NCI-H2196 treated with DMSO at 0.1 percent for 48 hours (cell line): ENCODE data around the gene PCSK9.

Experiments
- DNase-seq: peaks from one replicate; lab custom pipeline; 2025; ENCODE audit not compliant: unreplicated experiment; lab: John Stamatoyannopoulos, UW

Gene PCSK9

DNA sequence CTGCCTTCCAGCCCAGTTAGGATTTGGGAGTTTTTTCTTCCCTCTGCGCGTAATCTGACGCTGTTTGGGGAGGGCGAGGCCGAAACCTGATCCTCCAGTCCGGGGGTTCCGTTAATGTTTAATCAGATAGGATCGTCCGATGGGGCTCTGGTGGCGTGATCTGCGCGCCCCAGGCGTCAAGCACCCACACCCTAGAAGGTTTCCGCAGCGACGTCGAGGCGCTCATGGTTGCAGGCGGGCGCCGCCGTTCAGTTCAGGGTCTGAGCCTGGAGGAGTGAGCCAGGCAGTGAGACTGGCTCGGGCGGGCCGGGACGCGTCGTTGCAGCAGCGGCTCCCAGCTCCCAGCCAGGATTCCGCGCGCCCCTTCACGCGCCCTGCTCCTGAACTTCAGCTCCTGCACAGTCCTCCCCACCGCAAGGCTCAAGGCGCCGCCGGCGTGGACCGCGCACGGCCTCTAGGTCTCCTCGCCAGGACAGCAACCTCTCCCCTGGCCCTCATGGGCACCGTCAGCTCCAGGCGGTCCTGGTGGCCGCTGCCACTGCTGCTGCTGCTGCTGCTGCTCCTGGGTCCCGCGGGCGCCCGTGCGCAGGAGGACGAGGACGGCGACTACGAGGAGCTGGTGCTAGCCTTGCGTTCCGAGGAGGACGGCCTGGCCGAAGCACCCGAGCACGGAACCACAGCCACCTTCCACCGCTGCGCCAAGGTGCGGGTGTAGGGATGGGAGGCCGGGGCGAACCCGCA, at the start of gene PCSK9:
Gene PCSK9, plus strand, starts transcription at position 207 of the 741 bp plus-strand sequence. Its CDS starts 290 bp downstream, at position 497.
- no peak for DNase-seq

DNA sequence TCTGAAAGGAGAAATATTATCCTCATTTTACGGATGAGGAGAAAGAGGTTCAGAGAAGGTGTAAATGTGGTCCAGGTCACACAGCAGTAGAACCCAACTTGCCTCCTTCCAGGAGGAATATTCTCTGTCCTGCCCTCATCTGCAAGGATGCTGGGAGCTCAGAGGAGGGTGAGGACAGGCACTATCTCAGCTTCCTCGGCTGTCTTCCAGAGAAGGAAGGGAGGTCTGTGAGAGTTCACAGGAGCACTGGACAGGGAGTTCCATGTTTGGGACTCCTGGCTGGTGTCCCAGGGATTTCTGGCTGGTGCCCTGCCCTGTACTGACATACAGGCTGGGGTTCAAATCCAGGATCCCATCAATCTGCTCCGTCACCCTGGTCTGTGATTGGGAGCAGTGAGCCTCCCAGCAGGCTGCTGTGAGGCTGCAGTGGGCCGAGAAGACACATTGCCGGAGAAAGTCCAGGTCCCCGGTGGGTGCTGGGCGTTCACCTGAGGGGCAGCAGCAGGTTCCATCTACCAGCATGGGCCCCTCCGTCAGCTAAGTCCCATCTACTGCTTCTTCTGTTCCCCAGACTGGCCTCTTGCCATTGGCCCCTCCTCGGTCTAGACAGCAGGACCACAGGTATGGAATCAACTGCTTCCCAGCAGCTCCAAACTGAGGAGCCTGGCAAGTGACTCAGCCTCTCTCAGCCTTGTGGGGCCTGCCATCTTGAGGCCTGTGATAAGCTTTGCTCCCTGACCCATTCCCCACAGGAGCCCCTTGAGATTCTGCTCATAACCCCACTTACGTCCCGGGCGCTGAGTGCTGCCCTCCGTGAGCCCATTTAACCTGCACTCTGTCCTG, 49.2 kb upstream of the PCSK9 start:
- no peak for DNase-seq

DNA sequence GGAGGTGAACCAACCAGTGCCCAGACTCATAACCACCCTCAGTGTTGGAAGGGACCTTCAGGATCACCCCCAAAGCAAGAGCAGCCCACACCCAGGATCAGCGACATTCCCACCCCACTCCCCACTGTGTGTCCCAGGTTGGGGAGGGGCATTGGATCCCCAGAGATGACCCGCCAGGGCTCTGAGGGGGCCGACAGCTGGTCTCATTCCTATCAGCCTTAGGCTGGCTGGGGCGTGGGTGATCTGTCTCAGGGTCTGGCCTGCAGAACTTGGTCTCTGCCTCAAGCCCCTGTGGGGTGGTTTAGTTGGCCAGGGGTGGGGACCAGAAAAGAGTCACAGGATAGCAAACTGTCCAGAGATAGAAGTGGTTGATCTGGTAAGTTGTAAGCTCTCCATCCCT, 48.4 kb upstream of the PCSK9 start:
- no peak for DNase-seq

DNA sequence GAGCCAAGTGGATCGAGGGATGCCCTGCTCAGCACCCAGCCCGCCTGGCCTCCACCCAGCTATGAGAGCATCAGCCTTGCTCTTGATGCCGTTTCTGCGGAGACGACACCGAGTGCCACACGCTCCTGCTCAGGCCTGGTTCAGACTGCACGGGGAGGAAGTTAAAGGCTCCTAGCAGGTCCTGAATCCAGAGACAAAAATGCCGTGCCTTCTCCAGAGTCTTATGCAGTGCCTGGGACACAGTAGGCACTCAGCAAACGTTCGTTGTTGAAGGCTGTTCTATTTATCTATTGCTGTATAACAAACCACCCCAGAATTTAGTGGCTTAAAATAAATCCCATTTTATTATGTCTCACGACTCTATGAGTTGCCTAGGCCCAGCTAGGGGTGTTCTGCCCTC, 47.4 kb upstream of the PCSK9 start:
- DNase-seq, result no peak

DNA sequence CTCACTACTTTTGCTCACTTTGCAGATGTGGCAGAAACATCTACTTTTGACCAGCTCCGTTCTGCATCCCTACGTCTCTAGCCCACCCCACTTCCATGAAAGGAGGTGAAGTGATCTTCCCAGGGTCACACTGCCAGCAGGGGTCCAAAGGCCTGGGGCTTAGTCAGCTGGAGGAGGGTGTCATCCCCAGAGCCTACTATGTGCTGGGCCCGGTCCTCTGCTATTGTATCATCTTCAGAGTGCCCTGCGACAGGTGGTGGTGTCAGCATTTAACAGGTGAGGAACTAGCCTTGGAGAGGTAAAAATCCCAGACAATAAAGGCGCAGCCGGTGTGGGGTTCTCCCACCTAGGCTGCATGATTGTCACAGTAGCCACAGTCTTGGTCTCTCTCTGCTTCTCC, 46.2 kb upstream of the PCSK9 start:
- DNase-seq, result no peak

DNA sequence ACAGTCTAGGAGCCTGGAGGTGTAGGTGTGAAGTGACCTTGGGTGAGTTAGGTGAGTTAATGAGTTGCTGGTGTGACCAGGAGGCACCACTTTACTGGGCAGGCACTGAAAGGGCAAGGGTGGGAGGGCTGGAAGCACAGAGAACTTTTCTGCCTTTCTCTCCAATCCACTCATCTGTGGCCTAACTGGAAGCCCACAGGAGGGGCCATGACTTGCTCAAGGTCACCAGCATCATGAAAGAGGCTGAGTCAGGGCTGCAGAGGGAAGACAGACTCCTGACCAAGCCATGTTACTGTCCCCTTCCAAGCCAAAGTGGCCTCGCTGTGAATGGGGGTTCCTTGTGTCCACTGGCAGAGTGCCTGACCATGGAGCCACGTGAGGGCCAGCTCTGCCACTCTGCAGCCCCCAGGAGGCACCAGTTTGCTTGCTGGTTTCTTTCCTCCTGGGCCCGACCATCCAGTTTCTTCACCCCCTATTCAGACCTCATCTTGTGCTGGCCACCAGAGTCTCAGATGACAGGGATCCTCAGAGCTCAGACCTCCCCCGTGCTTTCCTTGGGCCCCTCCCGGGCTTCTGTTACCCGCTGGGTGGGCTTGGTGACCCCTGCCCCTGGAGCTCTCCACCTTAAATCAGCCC, 44.9 kb upstream of the PCSK9 start:
- no peak for DNase-seq

DNA sequence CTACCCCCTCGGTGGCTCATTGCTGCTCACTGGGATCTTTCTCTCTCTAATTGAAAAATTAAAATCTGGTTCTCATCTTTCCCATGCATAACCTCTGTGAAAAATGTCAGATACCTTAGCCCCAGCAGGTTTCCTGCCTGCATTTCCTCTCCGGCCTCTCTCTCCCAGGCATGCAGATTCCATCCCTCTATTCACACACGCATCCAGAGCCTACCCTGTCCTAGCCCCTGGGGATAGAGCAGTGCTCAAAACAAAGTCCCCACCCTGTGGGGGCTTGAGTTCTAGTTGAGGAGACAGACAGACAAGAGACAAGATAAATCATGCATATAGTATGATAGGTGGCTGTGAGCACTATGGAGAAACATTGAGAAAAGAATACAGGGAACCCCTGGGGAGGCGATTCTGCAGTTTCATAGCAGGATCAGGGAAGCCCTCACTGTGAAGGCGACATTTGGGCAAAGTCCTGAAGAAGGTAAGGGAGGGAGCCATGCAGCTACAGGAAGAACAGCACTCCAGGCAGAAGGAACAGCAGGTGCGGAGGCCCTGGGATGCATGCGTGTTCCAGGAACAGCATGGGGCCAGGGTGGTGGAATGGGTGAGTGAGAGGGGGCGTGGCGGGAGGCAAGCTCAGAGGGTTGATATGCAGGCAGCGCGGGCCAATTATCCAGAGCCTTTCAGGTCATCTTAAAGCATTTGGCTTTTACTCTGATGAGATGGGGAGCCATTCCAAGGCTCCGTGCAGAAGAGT, 44.2 kb upstream of the PCSK9 start:
- no peak for DNase-seq

DNA sequence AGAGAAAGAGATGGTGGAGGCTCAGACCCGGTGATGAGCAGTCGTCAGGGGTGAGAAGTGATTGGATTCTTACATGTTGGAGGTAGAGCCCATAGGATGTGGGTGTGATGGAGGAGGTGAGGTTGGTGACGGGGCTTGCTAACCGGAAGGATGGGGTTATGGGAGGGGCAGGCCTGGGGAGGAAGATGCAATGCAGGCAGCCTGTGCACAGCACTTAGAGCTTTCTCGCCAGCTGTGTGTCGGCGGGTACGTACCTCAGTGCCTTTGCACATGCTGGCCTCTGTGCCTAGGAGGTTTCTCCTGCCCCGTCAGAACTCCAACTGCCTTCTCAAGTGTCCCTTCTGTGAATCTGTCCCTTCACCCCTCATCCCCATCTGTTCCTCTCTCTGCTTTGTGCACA, 43.5 kb upstream of the PCSK9 start:
- DNase-seq, result no peak

DNA sequence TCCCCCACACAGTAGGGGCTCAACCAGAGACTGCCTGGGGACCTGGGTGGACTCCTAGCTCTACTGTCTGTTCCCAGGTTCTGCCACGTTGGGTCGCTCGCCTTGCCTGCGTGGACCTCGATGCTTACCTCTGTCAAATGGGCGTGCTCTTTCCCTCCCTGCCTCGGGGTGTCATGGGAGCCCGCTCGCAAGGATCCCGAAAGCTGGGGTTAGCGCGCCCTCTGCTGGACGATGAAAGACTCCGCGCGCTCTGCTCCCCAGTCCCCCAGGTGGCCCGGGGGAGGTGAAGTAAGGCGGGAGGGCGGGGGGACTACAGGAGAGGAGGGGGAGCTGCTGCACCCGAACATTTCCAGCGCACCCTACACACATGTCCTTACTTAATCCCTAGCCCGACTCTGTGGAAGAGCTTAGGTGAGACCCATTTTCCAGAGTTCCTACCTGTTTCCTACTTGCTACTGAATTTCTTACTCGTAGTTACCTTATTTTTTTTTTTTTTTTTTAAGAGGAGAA, 42.9 kb upstream of the PCSK9 start:
- DNase-seq, result no peak

DNA sequence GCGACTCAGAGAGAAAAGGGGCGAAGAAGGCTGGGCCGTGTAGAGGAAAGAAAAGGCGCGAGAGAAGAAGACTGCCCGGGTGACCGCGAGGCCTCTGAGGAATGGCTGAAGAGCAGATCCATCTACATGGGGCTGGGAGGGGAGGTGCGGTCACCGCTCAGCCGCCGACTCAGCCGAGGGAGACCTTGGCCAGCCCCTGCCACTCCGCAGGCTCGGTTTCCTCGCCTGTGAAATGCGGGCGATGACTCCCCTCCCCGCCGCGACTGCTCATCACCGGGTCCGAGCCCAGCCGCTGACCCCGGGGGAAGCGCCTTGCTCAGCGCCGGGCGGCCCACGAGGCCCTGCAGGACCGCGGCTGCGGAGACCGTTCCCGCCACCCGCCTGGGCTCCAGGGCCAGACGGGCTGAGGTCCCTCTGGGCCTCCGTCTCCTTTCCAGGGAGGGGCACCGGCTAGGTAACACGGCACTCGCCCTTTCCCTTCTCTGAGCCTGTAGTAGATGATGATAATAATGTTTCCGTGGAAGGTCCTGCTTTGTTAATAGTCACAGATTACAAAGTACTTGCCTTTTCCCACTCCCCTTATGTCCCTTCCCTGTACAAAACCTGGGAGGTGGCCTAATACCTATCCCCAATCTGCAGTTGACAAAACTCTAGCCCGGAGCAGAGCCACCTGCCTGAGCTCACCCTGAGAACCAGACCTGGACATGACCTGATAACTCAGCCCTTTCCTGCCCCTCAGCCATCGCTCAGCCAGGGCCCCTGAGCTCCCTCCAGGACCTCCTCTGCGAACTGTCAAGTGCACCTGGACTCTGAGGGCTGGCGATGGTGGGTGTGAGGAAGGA, 42.3 kb upstream of the PCSK9 start:
- no peak for DNase-seq

DNA sequence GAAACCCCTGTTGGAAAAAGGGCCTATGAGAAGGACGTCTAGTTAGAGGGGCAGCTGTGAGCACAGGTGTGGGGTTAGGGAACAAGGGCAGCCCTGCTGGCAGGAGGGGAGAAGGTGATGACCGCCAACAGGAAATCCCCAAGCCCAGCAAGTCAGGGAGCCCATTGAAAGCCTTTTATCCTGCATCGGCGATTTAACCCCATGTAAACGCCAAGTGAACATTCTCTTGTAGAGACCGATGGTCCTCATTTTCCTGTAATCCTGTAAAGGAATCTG, 41.7 kb upstream of the PCSK9 start:
- DNase-seq, result no peak

DNA sequence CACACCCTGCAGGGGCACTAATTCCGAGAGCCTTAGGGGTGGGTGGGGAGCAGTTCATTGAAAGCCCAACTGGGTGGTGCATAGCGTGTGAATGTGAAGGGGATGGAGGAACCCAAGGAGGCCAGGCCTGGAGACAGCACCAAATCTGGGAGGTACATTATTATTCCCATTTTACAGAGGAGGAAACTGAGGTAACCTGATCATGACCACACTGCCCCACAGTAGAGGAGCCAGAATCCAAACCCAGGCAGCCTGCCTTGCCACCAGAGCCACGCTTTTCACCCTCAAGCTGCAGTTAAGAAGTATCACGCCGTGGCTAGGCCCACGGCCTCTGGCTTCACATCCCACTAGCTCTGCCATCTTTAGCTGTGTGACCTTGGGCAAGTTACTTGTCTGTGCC, 41.2 kb upstream of the PCSK9 start:
- no peak for DNase-seq

DNA sequence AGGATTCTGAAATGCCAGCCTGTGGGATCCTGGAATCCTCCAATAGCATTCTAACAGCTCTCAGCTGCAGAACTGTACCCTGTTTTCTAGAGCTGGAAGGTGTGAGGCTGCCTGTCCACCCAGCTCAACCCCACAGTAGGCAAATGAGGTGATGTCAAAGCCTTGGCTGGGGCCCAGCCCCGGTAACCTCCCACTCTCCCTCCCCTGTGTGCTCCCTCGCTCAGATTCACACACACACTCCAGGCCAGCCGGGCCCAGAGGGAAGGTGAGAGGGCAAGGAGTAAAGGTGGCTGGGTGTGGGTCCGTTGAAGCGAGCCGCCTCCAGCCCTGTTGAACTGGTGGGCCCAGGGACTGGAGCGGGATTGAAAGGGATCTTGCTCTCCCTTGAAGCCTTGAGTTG, 40.7 kb upstream of the PCSK9 start, which contains the start of gene BSND:
Gene BSND, plus strand, starts transcription at position 257 of the 400 bp plus-strand sequence. CDS start 254 bp downstream, outside the sequence.
- DNase-seq, result no peak

DNA sequence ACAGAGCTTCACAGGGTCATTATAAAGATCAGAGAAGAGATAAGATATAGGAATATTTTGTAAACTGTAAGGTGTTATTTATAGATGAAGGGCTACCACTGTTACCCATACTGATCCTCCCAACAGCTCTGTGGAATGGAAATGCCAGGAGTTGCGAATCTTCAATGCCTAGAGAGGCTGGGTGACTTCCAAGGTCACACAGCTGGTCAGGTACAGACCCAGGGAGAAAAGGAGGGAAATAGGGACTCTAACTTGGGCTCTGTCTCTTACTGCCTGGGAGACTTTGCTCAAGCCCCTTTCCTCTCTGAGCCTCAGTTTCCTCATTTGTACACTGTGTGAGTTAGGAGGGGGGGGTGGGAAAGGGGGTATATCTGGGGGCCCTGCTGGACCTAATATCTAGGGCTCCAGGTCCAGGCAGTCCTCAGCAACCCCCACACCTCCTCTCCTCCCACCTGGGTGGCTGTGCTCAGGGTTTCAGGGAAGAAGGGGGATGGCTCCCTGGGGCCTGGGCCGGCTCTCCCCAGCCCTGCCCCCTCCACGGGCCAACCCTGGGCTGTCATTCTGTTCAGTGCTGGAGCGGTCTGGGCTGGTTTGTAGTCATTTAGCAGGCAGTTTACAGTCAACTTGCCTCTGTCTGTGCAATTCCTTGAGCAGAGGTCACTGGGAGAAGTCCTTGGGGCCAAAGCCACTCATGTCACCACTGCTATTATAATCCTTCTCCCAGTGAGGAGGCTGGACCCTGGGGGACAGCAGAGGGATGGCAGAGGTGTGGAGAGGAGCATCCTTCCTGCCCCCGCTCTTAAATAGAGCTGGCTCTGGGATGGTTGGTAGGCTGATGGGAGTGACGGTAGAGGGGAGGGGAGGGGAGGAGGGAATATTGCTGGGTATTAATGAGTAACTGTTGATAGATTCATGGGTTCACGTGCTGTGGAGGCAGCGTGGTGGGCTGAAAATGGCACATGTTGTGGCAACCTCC, 39.0 kb upstream of the PCSK9 start:
- no peak for DNase-seq

DNA sequence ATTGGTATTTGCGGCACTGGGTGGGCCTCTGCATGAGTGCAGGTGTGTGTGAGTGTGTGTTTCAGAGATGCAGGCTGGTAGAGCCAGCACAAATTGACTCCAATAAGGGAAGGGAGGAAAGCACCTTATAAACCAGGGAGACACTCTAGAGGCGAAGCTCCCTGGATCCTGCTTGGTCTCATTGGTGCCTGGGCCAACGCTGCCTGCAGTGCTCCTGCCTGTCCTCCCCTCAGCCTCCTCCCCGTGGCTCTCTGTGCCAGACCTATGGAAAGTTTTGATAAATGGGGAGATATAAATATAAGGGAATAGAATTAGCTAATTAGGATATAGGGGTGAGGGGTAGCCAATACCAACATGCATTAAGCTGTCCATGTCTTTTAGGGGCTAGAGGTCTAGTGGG, 38.0 kb upstream of the PCSK9 start:
- DNase-seq, result no peak

DNA sequence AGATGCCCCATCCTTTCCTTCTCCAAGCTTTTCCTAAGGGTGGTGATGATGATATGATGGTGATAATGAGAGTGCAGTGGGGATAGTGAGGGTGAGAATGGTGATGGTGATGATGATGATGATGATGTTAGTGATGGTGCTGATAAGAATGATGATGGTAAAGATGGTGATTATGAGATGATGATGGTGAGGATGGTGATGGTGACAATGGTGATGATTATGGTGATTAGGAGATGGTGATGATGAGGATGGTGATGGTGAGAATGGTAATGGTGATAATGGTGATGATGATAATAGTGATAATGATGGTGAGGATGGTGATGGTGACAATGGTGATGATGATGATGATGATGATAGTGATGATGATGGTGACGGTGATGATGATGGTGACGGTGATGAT, 36.7 kb upstream of the PCSK9 start:
- DNase-seq, result no peak

DNA sequence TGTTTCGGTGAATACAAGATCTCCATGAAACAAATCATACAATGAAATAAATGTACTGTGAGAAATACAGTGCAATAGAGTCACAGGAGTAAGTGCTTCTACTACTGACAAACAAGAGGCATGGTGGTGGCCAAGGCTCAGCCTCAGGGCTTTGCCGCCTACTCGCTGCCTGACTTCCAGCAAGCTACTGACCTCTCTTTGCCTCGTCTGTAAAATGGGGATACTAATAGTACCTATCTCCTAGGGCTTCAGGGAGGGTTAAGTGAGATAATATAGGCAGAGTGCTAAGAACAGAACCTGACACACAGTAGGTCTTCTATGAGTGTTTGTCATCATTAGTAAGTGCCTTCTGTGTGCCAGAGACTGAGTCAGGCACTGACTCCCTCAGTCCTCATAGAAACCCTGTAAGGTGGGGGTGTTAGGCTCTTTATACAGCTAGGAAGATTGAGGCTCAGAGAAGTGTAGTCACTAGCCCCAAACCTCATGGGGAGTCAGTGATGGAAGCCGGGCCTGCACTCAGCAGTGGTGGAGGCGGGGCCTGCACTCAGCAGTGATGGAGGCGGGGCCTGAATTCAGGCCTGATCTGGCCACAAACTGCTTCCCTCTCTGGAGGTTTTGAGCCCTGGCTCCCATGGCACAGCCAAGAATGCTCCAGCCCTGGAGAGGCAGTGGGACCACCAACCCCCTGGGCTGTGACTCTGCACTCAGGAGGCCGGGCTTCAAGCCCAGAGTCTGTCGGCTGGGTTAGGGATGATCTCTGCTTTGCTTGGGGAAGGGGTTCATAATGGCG, 33.8 kb upstream of the PCSK9 start:
- DNase-seq, result no peak

DNA sequence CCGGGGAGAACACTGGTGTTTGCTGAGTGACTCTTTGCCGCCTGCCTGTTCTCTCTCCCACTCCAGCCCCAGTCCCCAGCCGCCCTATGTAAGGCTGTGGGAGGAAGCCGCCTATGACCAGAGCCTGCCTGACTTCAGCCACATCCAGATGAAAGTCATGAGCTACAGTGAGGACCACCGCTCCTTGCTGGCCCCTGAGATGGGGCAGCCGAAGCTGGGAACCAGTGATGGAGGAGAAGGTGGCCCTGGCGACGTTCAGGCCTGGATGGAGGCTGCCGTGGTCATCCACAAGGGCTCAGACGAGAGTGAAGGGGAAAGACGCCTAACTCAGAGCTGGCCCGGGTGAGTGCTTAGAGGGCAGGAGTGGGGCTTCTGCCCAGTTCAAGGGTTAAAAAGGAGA, 32.4 kb upstream of the PCSK9 start:
- no peak for DNase-seq
